Stimulated activated CD4-positive, alpha-beta T cell treated with anti-CD3 and anti-CD28 coated beads, Interleukin-4, amount 100 ng/mL, for 1 hour (primary cell): ENCODE results near the gene GPHA2.
"Not testable (repeated sequence)": the region's sequence is repeated elsewhere in the genome, so short reads cannot be mapped to it uniquely, and the experiment has no call there.

Experiments used
- DNase-seq: peaks from one replicate; pipeline ENCODE4 v3.0.0-alpha.2; 2020

GPHA2 gene

GRCh38 chr11:64935359-64936081 lies at the start of gene GPHA2:
GPHA2 (minus strand) TSS chr11:64935893; CDS start chr11:64935460, 433 bp downstream.
- DNase-seq = no peak

- DNase-seq = not testable (repeated sequence)
These were observed 47.6 kb upstream of the GPHA2 start for GRCh38 chr11:64983339-64983738.

GRCh38 chr11:64976651-64977050 lies 41.0 kb upstream of the GPHA2 start:
- DNase-seq = no peak

- no peak for DNase-seq
These were observed 38.4 kb upstream of the GPHA2 start for GRCh38 chr11:64974124-64974523.

GRCh38 chr11:64971421-64972233 lies 35.9 kb upstream of the GPHA2 start, which contains the start of gene MAJIN:
MAJIN (minus strand) TSS chr11:64972108; CDS start chr11:64959405, 12,703 bp downstream.
- peak; percentile 93 for DNase-seq

- peak; percentile 2 for DNase-seq
These were observed 35.0 kb upstream of the GPHA2 start for GRCh38 chr11:64970731-64971151.

- DNase-seq = no peak
These were observed 33.5 kb upstream of the GPHA2 start for GRCh38 chr11:64969209-64969608.

GRCh38 chr11:64967375-64967774 lies 31.7 kb upstream of the GPHA2 start:
- no peak for DNase-seq

GRCh38 chr11:64963072-64963631 lies 27.5 kb upstream of the GPHA2 start:
- DNase-seq = no peak

GRCh38 chr11:64960719-64961118 lies 25.0 kb upstream of the GPHA2 start:
- DNase-seq = no peak

- no peak for DNase-seq
These were observed 23.8 kb upstream of the GPHA2 start for GRCh38 chr11:64959498-64959897.

GRCh38 chr11:64954201-64954600 lies 18.5 kb upstream of the GPHA2 start:
- DNase-seq = no peak

- DNase-seq = no peak
These were observed 15.8 kb upstream of the GPHA2 start for GRCh38 chr11:64951529-64951928.

- no peak for DNase-seq
These were observed 11.6 kb upstream of the GPHA2 start for GRCh38 chr11:64947208-64947814.

- DNase-seq = no peak
These were observed 846 bp upstream of the GPHA2 start for GRCh38 chr11:64936539-64936938.

- DNase-seq = no peak
These were observed 873 bp downstream of the GPHA2 start for GRCh38 chr11:64934682-64935358.

GRCh38 chr11:64933935-64934681 lies 1.6 kb downstream of the GPHA2 start:
- DNase-seq = no peak

GRCh38 chr11:64933213-64933934 lies 2.3 kb downstream of the GPHA2 start:
- DNase-seq = no peak

- DNase-seq = no peak
These were observed 3.4 kb downstream of the GPHA2 start for GRCh38 chr11:64932324-64932723.

GRCh38 chr11:64931290-64931689 lies 4.4 kb downstream of the GPHA2 start:
- DNase-seq = no peak

- DNase-seq = no peak
These were observed 5.4 kb downstream of the GPHA2 start for GRCh38 chr11:64930340-64930739.
